GM19043 (cell line): ENCODE results near the gene CAV1.
"Not testable (repeated sequence)": the region's sequence is repeated elsewhere in the genome, so short reads cannot be mapped to it uniquely, and the experiment has no call there.

Experiments used
- ATAC-seq: cut with Tn5 transposase; IDR thresholded peaks from one replicate; pipeline ENCODE4 v1.9.1; 2021; ENCODE audit warnings: low read depth; ENCODE audit not compliant: unreplicated experiment

CAV1 gene

GRCh38 chr7:116576350-116577319 lies 51.8 kb downstream of the CAV1 start:
- ATAC-seq = peak; percentile 18

GRCh38 chr7:116577320-116577871 lies 52.6 kb downstream of the CAV1 start:
- peak; percentile 58 for ATAC-seq

DNA sequence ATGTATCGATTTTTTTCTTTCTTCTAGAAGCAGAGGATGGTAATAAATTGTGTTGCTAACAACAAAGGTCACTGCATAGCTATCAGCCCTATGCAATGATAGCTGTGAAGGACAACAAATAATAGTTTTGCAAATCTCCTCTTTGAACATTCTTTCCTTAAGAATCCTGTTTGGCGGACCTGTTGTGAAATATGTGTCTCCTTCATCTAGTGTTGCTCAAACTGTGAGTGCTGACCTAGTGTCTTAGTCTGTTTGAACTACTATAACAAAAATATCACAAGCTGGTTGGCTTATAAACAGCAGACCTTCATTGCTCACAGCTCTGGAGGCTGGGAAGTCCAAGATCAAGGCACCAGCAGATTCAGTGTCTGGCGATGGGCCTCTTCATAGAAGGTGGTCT lies 53.7 kb downstream of the CAV1 start:
- no peak for ATAC-seq

- no peak for ATAC-seq
These were observed 54.5 kb downstream of the CAV1 start for GRCh38 chr7:116579322-116579721.

GRCh38 chr7:116579835-116580234 lies 55.0 kb downstream of the CAV1 start:
- ATAC-seq = no peak

- ATAC-seq = no peak
These were observed 57.4 kb downstream of the CAV1 start for GRCh38 chr7:116582164-116582732.

- peak; percentile 34 for ATAC-seq
These were observed 58.1 kb downstream of the CAV1 start for GRCh38 chr7:116582806-116583444.

GRCh38 chr7:116583653-116584052 lies 58.8 kb downstream of the CAV1 start:
- peak; percentile 89 for ATAC-seq

DNA sequence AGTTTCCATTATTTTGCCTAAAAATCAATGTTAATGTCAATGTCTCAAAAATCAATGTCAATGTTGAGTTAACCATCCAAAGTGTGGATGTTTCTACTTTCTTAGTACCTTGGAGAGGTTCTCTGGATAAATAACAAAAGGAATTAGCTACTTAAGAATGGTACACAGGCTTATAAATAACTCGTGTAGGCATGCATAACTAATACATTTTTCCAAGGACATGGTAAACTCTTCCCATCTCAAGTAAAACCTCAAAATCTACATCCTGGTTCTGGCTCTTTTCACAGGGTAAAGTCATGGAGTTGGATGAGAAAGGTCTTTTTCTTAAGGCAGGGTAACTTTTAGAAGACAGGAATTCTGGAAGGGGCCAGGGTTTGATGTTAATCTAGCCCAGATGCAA lies 59.9 kb downstream of the CAV1 start:
- ATAC-seq = no peak

GRCh38 chr7:116585392-116585791 lies 60.6 kb downstream of the CAV1 start:
- ATAC-seq = no peak

- no peak for ATAC-seq
These were observed 61.1 kb downstream of the CAV1 start for GRCh38 chr7:116585967-116586366.

DNA sequence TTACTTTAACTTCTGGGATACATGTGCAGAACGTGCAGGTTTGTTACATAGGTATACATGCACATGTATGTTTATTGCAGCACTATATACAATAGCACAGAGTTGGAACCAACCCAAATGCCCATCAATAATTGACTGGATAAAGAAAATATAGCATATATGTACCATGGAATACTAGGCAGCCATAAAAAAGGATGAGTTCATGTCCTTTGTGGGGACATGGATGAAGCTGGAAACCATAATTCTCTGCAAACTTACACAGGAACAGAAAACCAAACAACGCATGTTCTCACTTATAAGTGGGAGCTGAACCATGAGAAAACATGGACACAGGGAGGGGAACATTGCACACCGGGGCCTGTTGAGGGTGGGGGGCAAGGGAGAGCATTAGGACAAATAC lies 62.4 kb downstream of the CAV1 start:
- not testable (repeated sequence) for ATAC-seq

DNA sequence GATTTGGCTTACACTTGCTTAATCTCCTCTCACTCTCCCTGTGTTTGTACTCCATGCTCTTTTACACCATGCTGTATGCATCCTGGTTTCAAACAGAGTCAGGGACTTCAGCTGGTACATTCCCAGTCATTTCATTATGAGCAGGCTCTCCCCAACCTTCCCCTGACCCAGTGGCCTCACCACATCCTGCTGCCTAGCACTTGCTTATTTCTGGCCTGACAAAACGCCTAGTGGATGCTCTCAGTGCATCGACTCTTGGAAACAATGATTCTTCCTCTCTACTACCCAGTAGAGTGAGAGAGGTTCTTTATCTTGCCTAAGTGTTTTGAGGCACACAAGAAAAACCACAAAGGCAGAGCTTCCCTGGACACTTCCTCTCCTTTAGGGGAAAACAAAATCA lies 63.4 kb downstream of the CAV1 start:
- ATAC-seq = peak; percentile 49

DNA sequence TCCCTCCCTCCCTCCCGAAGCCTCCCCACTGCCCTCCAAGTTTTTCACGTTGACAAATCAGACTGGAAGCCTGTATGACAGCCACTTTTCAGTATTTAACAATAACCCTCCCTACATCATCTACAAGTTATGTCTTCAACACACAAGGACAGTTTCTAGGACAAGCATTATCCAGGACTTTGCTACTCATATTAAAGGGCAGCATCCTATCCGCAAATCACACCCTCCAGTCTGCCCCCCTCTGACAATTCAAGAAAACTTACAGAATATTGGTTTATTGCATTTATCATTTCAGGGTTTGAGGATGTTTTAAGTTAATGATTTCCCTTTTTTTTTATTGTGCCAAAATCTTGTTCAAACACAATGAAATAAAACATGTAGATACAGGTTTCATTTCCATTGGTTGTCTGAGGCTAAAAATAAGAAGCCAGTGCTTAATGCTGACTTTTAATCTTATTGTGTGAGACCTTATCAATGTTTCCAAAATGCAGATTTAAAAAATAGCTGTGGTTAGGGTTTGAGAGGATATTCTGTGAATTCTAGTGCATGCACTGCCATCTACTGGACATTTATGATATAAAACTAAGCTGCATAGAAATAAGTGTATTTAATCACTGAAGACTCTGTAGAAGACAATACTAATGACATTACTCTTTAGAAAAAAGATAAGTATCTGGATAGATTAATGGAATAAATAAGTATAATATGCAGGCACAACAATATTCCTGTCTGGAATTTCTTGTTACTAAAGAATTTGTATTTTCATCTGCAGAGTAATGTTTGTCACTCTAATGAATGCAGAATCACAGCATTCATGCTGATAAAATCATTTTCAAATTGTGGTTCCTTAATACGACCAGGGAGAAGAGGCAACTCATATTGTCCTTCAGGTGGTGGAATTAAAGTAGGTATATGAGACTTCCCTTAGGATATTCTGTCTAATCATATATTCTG lies 64.1 kb downstream of the CAV1 start:
- ATAC-seq = no peak

GRCh38 chr7:116591202-116592040 lies 66.6 kb downstream of the CAV1 start:
- peak; percentile 36 for ATAC-seq

- no peak for ATAC-seq
These were observed 67.2 kb downstream of the CAV1 start for GRCh38 chr7:116592041-116592355.

GRCh38 chr7:116592445-116592844 lies 67.6 kb downstream of the CAV1 start:
- ATAC-seq = no peak

DNA sequence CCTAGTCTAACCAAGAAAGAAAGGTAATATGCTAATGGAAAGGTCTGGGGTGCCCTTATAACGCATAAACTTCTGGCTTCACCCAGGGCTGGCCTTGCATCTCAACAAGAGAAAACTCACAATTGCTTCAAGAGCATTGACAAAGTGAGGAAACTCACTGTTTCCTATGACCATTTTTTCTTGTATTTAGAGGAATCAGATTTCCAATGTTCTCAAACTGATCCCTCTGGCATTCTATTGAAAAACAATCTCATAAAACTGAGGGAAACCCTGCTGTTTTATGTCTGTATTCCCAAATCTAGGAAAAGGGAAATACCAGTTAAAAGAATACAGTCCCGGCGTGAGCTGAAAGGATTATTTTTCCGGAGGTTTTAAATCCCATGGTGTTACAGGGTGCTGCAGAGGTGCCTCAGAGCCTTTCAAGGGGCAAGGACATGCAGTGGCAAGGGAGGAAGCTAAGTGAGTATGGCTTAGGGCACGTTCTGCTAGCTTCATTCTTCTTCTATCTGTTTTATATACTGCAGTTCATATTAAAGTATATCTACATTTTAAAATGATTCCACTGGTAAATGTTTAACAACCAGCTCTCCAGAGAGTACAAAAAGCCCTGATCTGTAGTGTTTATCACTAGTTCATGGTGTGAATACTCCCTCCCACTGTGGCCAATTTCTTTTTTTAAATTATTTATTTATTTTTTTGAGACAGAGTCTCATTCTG lies 68.7 kb downstream of the CAV1 start:
- ATAC-seq = no peak

- ATAC-seq = no peak
These were observed 70.2 kb downstream of the CAV1 start for GRCh38 chr7:116595063-116595462.
